PFSK-1 (cell line): ENCODE results near the gene DOCK8.

Experiments
- FOXP2 ChIP-seq: optimal IDR thresholded peaks from 2 replicates; pipeline ENCODE3; 2011; ENCODE audit warnings: borderline replicate concordance, control low read depth, inconsistent platforms; ENCODE audit not compliant: insufficient read depth; ENCODE audit errors: extremely low read length, extremely low read depth
- POLR2AphosphoS5 ChIP-seq: IDR thresholded peaks from 2 replicates; pipeline ENCODE4 v1.6.1; 2012; ENCODE audit warnings: low read depth, mild to moderate bottlenecking, control low read depth, low read length, moderate library complexity
- SIN3A ChIP-seq: IDR thresholded peaks from 2 replicates; pipeline ENCODE4 v1.6.1; 2012; ENCODE audit warnings: mild to moderate bottlenecking, low read length, moderate library complexity, borderline replicate concordance; ENCODE audit not compliant: insufficient read depth
- TAF1 ChIP-seq: IDR thresholded peaks from 2 replicates; pipeline ENCODE4 v1.6.1; 2012; ENCODE audit warnings: low read length, control low read depth, borderline replicate concordance; ENCODE audit not compliant: insufficient read depth
- TF ChIP-seq, protein P1 (sequence below), 2 experiments: IDR thresholded peaks; 2 replicates each; pipeline versions ENCODE4 v1.6.1 to v1.8.0; 2011 to 2012; ENCODE audit warnings: low read depth in 2 of 2, low read length in 2 of 2, control low read depth in 1 of 2, inconsistent platforms in 1 of 2, mild to moderate bottlenecking in 1 of 2, moderate library complexity in 1 of 2; ENCODE audit not compliant: insufficient read depth in 1 of 2

Gene DOCK8

DNA sequence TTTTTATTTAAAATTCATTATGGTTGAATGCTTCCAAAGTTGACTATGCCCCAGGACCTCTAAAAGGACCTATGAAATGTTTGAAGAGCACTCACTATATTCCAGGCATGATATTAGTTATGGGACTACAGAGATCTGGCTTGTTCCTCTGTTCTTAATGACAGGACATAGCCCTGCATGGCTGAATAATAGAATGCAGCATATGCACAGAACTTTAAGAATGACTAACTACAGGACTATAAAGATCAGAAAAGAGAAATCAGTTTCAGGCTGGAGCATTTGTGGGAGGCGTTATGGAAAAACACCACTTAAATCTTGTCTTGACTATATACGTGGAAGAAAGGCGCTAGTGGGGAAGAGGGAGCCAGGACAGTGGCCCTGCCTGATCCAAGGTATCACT is 239.2 kb downstream of the DOCK8 start:
- TF ChIP-seq TAF1 (no peak), SIN3A (no peak), FOXP2 (no peak), POLR2AphosphoS5 (no peak)
- TF ChIP-seq, protein P1, sequence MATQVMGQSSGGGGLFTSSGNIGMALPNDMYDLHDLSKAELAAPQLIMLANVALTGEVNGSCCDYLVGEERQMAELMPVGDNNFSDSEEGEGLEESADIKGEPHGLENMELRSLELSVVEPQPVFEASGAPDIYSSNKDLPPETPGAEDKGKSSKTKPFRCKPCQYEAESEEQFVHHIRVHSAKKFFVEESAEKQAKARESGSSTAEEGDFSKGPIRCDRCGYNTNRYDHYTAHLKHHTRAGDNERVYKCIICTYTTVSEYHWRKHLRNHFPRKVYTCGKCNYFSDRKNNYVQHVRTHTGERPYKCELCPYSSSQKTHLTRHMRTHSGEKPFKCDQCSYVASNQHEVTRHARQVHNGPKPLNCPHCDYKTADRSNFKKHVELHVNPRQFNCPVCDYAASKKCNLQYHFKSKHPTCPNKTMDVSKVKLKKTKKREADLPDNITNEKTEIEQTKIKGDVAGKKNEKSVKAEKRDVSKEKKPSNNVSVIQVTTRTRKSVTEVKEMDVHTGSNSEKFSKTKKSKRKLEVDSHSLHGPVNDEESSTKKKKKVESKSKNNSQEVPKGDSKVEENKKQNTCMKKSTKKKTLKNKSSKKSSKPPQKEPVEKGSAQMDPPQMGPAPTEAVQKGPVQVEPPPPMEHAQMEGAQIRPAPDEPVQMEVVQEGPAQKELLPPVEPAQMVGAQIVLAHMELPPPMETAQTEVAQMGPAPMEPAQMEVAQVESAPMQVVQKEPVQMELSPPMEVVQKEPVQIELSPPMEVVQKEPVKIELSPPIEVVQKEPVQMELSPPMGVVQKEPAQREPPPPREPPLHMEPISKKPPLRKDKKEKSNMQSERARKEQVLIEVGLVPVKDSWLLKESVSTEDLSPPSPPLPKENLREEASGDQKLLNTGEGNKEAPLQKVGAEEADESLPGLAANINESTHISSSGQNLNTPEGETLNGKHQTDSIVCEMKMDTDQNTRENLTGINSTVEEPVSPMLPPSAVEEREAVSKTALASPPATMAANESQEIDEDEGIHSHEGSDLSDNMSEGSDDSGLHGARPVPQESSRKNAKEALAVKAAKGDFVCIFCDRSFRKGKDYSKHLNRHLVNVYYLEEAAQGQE (IDR thresholded peaks at IDR 0.05; ENCODE audit: insufficient read depth in 1 of 2, low read depth in 2 of 2, low read length in 2 of 2) = no peak

DNA sequence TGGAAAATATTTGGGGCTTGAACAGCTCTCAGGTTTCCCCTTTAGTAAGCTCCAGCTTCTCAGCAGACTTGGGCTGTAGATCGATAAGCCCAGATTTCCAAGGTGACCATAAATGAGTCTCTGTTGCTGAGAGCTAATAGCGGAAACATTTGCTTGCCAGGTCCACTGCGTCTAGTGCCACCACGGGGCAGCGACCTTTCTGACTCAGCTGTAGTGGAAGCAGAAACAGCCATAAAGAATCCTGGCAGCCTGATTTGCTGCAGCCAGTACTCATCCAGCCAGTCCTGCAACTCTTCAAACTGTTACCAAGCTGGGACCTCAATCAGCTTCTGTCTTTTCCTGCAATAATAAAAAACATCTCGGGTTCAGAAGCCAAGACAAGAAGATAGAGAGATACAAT is 241.7 kb downstream of the DOCK8 start:
- TF ChIP-seq TAF1 = no peak
- no peak for TF ChIP-seq FOXP2
- TF ChIP-seq POLR2AphosphoS5 = no peak
- TF ChIP-seq, protein P1 (IDR thresholded peaks at IDR 0.05; ENCODE audit: insufficient read depth in 1 of 2, low read depth in 2 of 2, low read length in 2 of 2) = no peak
- TF ChIP-seq SIN3A = no peak

DNA sequence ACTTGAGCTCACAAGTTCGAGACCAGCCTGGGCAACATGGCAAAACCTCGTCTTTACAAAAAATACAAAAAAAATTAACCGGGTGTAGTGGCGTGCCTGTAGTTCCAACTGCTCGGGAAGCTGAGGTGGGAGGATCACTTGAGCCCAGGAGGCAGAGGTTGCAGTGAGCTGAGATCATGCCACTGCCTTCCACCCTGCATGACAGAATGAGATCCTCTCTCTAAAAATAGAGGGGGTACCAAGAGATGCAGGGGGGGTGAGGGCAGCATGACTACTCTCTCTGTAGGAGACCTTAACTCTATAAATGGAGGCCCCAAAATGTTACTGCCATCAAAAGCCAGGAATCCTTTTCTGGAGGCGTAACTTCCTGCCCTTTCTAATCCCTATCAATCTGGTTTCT is 243.9 kb downstream of the DOCK8 start:
- TF ChIP-seq, protein P1 (IDR thresholded peaks at IDR 0.05; ENCODE audit: insufficient read depth in 1 of 2, low read depth in 2 of 2, low read length in 2 of 2) = no peak
- no peak for TF ChIP-seq FOXP2
- no peak for TF ChIP-seq POLR2AphosphoS5
- no peak for TF ChIP-seq TAF1
- no peak for TF ChIP-seq SIN3A

DNA sequence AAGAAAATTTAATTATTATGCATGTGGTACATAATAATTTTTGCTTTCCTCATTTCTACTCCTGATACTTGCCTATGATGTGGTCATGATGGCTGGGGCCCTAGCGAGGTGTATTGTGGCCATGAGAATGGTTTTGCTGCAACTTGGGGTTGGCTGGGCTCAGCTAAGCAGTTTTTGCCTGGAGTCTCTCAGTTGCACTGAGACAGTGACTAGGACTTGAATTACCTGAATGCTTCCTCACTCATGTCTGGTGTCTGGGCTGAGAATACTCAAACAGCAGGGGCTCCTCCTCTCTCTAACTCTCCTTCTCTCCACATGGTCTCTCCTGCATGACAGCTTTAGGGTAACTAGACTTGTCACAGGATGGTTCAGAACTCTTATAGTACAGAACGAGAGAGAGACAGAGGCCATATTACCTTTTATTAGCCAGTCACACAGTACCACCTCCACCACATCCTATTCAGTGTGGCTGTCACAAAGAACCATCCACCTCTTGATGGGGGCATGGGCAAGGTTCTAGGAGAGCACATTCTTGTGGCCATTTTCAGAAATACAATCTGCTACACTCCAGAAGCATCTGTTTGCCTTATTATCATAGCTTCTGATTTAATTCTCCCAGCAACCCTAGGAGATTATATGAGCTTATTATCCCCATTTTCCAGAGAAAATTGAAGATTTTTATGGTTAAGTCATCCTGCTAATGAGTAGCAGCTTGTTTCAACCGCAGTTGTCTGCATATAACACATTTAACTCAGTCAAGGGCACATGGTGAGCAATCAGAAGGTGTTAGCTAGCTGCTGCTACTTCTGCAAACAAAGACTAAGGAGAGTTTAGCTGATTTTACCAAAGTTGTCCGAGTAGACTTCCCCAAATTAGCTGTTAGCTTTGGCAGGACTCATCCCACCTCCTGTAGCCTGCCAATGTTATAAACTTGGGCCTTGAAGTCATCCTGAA is 245.1 kb downstream of the DOCK8 start:
- TF ChIP-seq FOXP2 (no peak), TAF1 (no peak), POLR2AphosphoS5 (no peak), SIN3A (no peak)
- TF ChIP-seq, protein P1 (IDR thresholded peaks at IDR 0.05; ENCODE audit: insufficient read depth in 1 of 2, low read depth in 2 of 2, low read length in 2 of 2) = no peak

DNA sequence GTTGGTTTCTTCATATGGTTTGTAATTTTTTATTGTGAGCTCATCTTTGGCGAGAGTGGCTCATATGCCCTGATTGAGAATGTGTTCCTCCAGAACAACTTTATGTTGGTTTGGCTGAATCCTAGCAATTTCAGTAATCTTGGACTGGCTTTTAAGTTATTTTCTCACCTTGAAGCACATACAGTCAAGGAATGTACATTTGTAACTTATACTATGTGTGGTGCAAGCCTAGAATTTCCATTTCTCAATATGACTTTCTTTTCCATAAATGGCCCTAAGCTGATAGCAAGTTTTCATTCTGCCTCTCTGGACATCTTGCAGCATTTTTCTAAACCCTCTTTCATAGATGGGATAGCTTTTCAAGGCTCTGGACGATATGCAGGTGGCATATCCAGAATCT is 247.5 kb downstream of the DOCK8 start:
- TF ChIP-seq SIN3A (no peak), TAF1 (no peak), POLR2AphosphoS5 (no peak), FOXP2 (no peak)
- TF ChIP-seq, protein P1 (IDR thresholded peaks at IDR 0.05; ENCODE audit: insufficient read depth in 1 of 2, low read depth in 2 of 2, low read length in 2 of 2) = no peak
